H1 (cell line): ENCODE results near the gene YAF2. TPM values are rescaled to one million over a fixed set of nuclear protein-coding genes. Genes with fewer than 3 reads are reported as not detected.

ENCODE experiments used
- CTCF ChIA-PET: fragments of 300-600 bp; sonication (Branson Sonifier 250); formaldehyde crosslinking; loops from one replicate; lab custom pipeline; 2021; ENCODE audit not compliant: partially characterized antibody; lab: Charles Lee
- POLR2A ChIA-PET: fragments of 300-600 bp; sonication (Branson Sonifier 250); formaldehyde crosslinking; loops from one replicate; lab custom pipeline; 2021; ENCODE audit warnings: inconsistent platforms; ENCODE audit not compliant: partially characterized antibody; lab: Charles Lee
- DNase-seq, 2 experiments: peaks; one replicate each; pipeline versions ENCODE4 v3.0.0 to v3.0.0-alpha.2; 2010 to 2022; ENCODE audit warnings: low spot score in 2 of 2, low read depth in 1 of 2, mixed read lengths in 1 of 2
- FAIRE-seq: peaks from 2 replicates; lab custom pipeline; 2011; peaks lifted over from hg19 to GRCh38; lab: Jason Lieb, UNC
- H2AFZ ChIP-seq: 2 replicates; pipeline ENCODE4 v1.8.1; 2012; ENCODE audit warnings: low read length, inconsistent platforms
- H2AK5ac ChIP-seq: 2 replicates; pipeline ENCODE4 v1.6.1; 2013; ENCODE audit warnings: low read depth, low read length
- H2BK120ac ChIP-seq: replicated peaks from 2 replicates; pipeline ENCODE3; 2013; ENCODE audit warnings: low read depth, low read length, inconsistent platforms
- H2BK12ac ChIP-seq: 2 replicates; pipeline ENCODE4 v1.6.1; 2013; ENCODE audit warnings: low read depth, low read length
- H2BK15ac ChIP-seq: 2 replicates; pipeline ENCODE4 v1.6.1; 2013; ENCODE audit warnings: low read length
- H2BK20ac ChIP-seq: 2 replicates; pipeline ENCODE4 v1.6.1; 2013; ENCODE audit warnings: low read length
- H2BK5ac ChIP-seq: 2 replicates; pipeline ENCODE4 v1.6.1; 2013; ENCODE audit warnings: low read depth, low read length
- H3K14ac ChIP-seq: 2 replicates; pipeline ENCODE4 v1.6.1; 2013; ENCODE audit warnings: inconsistent platforms; ENCODE audit not compliant: insufficient read length
- H3K18ac ChIP-seq: 2 replicates; pipeline ENCODE4 v1.6.1; 2013; ENCODE audit warnings: low read length; ENCODE audit errors: extremely low read depth
- H3K23ac ChIP-seq: 2 replicates; pipeline ENCODE4 v1.6.1; 2013; ENCODE audit warnings: inconsistent platforms; ENCODE audit not compliant: insufficient read length
- H3K23me2 ChIP-seq: 2 replicates; pipeline ENCODE4 v1.6.1; 2013; ENCODE audit warnings: low read depth, low read length
- H3K27ac ChIP-seq: 2 replicates; pipeline ENCODE4 v1.6.1; 2011; ENCODE audit warnings: low read depth, low read length, inconsistent platforms
- H3K27me3 ChIP-seq, 4 experiments: replicated peaks in 1 of 4; 1 replicate in 1 of 4; 2 replicates in 3 of 4; pipeline versions ENCODE4 v1.6.1 to v1.8.1; 2011 to 2013; ENCODE audit warnings: low read length in 3 of 4, mild to moderate bottlenecking in 3 of 4, inconsistent platforms in 2 of 4, mixed read lengths in 2 of 4, moderate library complexity in 1 of 4; ENCODE audit not compliant: control insufficient read depth in 3 of 4, insufficient read depth in 3 of 4; ENCODE audit errors: extremely low read depth in 1 of 4
- H3K36me3 ChIP-seq, 4 experiments: 2 replicates each; pipeline versions ENCODE4 v1.6.1 to v1.8.1; 2011 to 2013; ENCODE audit warnings: mild to moderate bottlenecking in 4 of 4, low read length in 3 of 4, moderate library complexity in 2 of 4, control low read depth in 1 of 4, inconsistent platforms in 1 of 4; ENCODE audit not compliant: insufficient read depth in 4 of 4, control insufficient read depth in 2 of 4
- H3K4ac ChIP-seq: replicated peaks from 2 replicates; pipeline ENCODE3; 2013; ENCODE audit warnings: low read length, low read depth, mixed read lengths, inconsistent platforms; ENCODE audit not compliant: insufficient read length
- H3K4me1 ChIP-seq, 4 experiments: replicated peaks in 1 of 4; 1 replicate in 1 of 4; 2 replicates in 3 of 4; pipeline versions ENCODE4 v1.6.1 to v1.8.1; 2011 to 2013; ENCODE audit warnings: low read length in 3 of 4, inconsistent platforms in 2 of 4, mixed read lengths in 1 of 4; ENCODE audit not compliant: insufficient read depth in 4 of 4, control insufficient read depth in 3 of 4
- H3K4me2 ChIP-seq, 2 experiments: 2 replicates each; pipeline versions ENCODE4 v1.6.1 to v1.8.1; 2011 to 2013; ENCODE audit warnings: low read depth in 2 of 2, low read length in 2 of 2, control low read depth in 1 of 2, inconsistent platforms in 1 of 2, mild to moderate bottlenecking in 1 of 2; ENCODE audit not compliant: insufficient read depth in 1 of 2
- H3K4me3 ChIP-seq, 4 experiments: fragments of 200-600, 300-600 bp in 1 of 4; sonication (generic), shearing (Covaris generic), sonication (Bioruptor Twin) in 1 of 4; 2 replicates each; pipeline versions ENCODE4 v1.5.1 to v1.8.1; 2011 to 2016; ENCODE audit warnings: low read length in 4 of 4, low read depth in 3 of 4, control low read depth in 2 of 4, inconsistent platforms in 2 of 4, mild to moderate bottlenecking in 2 of 4, mixed read lengths in 1 of 4, moderate library complexity in 1 of 4; ENCODE audit not compliant: insufficient read depth in 2 of 4; ENCODE audit errors: extremely low read depth in 1 of 4
- H3K56ac ChIP-seq: replicated peaks from 2 replicates; pipeline ENCODE3; 2013; ENCODE audit warnings: low read depth, mild to moderate bottlenecking, mixed read lengths, low read length, inconsistent platforms; ENCODE audit not compliant: insufficient read length
- H3K79me1 ChIP-seq: 2 replicates; pipeline ENCODE4 v1.6.1; 2013; ENCODE audit warnings: low read depth, low read length, control low read depth
- H3K79me2 ChIP-seq, 2 experiments: 2 replicates each; pipeline versions ENCODE4 v1.6.1 to v1.8.1; 2012 to 2013; ENCODE audit warnings: low read length in 2 of 2, mild to moderate bottlenecking in 2 of 2, inconsistent platforms in 1 of 2; ENCODE audit not compliant: insufficient read depth in 2 of 2, control insufficient read depth in 1 of 2
- H3K9ac ChIP-seq, 4 experiments: replicated peaks in 1 of 4; 1 replicate in 1 of 4; 2 replicates in 3 of 4; pipeline versions ENCODE4 v1.6.1 to v1.8.1; 2011 to 2013; ENCODE audit warnings: low read depth in 3 of 4, low read length in 3 of 4, control low read depth in 2 of 4, mild to moderate bottlenecking in 2 of 4, moderate library complexity in 2 of 4, inconsistent platforms in 1 of 4; ENCODE audit errors: extremely low read depth in 1 of 4
- H3K9me3 ChIP-seq, 2 experiments: 2 replicates each; pipeline versions ENCODE4 v1.6.1 to v1.8.1; 2012 to 2013; ENCODE audit warnings: mild to moderate bottlenecking in 2 of 2, moderate library complexity in 2 of 2, control low read depth in 1 of 2, inconsistent platforms in 1 of 2, low read depth in 1 of 2, low read length in 1 of 2, mixed read lengths in 1 of 2; ENCODE audit not compliant: insufficient read depth in 2 of 2
- H4K20me1 ChIP-seq, 2 experiments: replicated peaks in 1 of 2; 2 replicates each; pipeline versions ENCODE3 to v1.8.1; 2011 to 2013; ENCODE audit warnings: inconsistent platforms in 2 of 2, low read length in 2 of 2, mild to moderate bottlenecking in 1 of 2; ENCODE audit not compliant: insufficient read depth in 2 of 2, control insufficient read depth in 1 of 2
- H4K5ac ChIP-seq: 2 replicates; pipeline ENCODE4 v1.6.1; 2013; ENCODE audit warnings: low read length, low read depth, mixed read lengths, inconsistent platforms; ENCODE audit not compliant: insufficient read length
- H4K8ac ChIP-seq: 2 replicates; pipeline ENCODE4 v1.8.0; 2013; ENCODE audit warnings: mild to moderate bottlenecking, moderate library complexity, low read length, inconsistent platforms; ENCODE audit not compliant: insufficient read depth; ENCODE audit errors: extremely low read depth
- H4K91ac ChIP-seq: replicated peaks from 2 replicates; pipeline ENCODE3; 2013; ENCODE audit warnings: low read length, mixed read lengths, inconsistent platforms; ENCODE audit not compliant: insufficient read length
- ATF3 ChIP-seq: IDR thresholded peaks from 2 replicates; pipeline ENCODE4 v1.6.1; 2011; ENCODE audit warnings: low read depth, mild to moderate bottlenecking, low read length; ENCODE audit not compliant: insufficient read depth
- CBX8 ChIP-seq: fragments of 300-800, 300-1000 bp; sonication (generic); IDR thresholded peaks from 2 replicates; pipeline ENCODE4 v1.7.1; 2016; ENCODE audit warnings: low read depth, low read length, borderline replicate concordance
- CHD2 ChIP-seq: IDR thresholded peaks from 2 replicates; pipeline ENCODE4 v1.6.1; 2012; ENCODE audit warnings: low read length, improper control_type of control experiment
- CREB1 ChIP-seq: IDR thresholded peaks from 2 replicates; pipeline ENCODE4 v1.6.1; 2012; ENCODE audit warnings: inconsistent platforms
- EGR1 ChIP-seq: IDR thresholded peaks from 2 replicates; pipeline ENCODE4 v1.6.1; 2011; ENCODE audit warnings: low read depth, low read length, borderline replicate concordance
- EZH2 ChIP-seq: fragments of 200-600 bp; sonication (generic); IDR thresholded peaks from 2 replicates; pipeline ENCODE4 v1.7.1; 2012; ENCODE audit warnings: low read depth, mild to moderate bottlenecking, moderate library complexity, low read length, inconsistent platforms; ENCODE audit not compliant: severe bottlenecking
- HDAC2 ChIP-seq, 2 experiments: fragments of 300-600 bp in 1 of 2; sonication (generic) in 1 of 2; IDR thresholded peaks; 2 replicates each; pipeline ENCODE4 v1.6.1; 2011 to 2012; ENCODE audit warnings: low read depth in 2 of 2, low read length in 2 of 2, mild to moderate bottlenecking in 2 of 2, moderate library complexity in 2 of 2, borderline replicate concordance in 1 of 2, inconsistent platforms in 1 of 2
- RBBP5 ChIP-seq: IDR thresholded peaks from 2 replicates; pipeline ENCODE4 v1.7.1; 2012; ENCODE audit warnings: low read depth, mild to moderate bottlenecking, inconsistent platforms, low read length, moderate library complexity, borderline replicate concordance
- SAP30 ChIP-seq: fragments of 300-600 bp; sonication (generic); IDR thresholded peaks from 2 replicates; pipeline ENCODE4 v1.7.1; 2012; ENCODE audit warnings: low read length, moderate library complexity, mild to moderate bottlenecking, inconsistent platforms; ENCODE audit not compliant: insufficient read depth, insufficient replicate concordance
- SIX5 ChIP-seq: IDR thresholded peaks from 2 replicates; pipeline ENCODE4 v1.6.1; 2011; ENCODE audit warnings: mild to moderate bottlenecking, low read depth, low read length
- SP1 ChIP-seq: IDR thresholded peaks from 2 replicates; pipeline ENCODE4 v1.6.1; 2011; ENCODE audit warnings: low read depth, low read length
- SP4 ChIP-seq: IDR thresholded peaks from 2 replicates; pipeline ENCODE4 v1.6.1; 2012; ENCODE audit warnings: low read length, inconsistent platforms
- SUZ12 ChIP-seq: fragments of 200-600 bp; sonication (generic); IDR thresholded peaks from 2 replicates; pipeline ENCODE4 v1.6.1; 2012; ENCODE audit warnings: mild to moderate bottlenecking, inconsistent platforms, low read length, moderate library complexity, mixed read lengths
- TBP ChIP-seq: IDR thresholded peaks from 2 replicates; pipeline ENCODE4 v1.6.1; 2011; ENCODE audit warnings: low read depth, low read length, improper control_type of control experiment
- YY1 ChIP-seq: IDR thresholded peaks from 2 replicates; pipeline ENCODE4 v1.6.1; 2011; ENCODE audit warnings: low read depth, mild to moderate bottlenecking, low read length
- WGBS, 2 experiments: shearing (Covaris generic) in 1 of 2; methylation state at CpG; one replicate each; pipeline versions ENCODE4 v1.1.6 to v1.1.7; 2013 to 2015; ENCODE audit warnings: low lambda C conversion rate in 2 of 2, mixed read lengths in 2 of 2, inconsistent platforms in 1 of 2, low coverage in 1 of 2, missing lambda C conversion rate in 1 of 2; ENCODE audit not compliant: insufficient replicate concordance in 2 of 2, insufficient coverage in 1 of 2, insufficient read length in 1 of 2; ENCODE audit errors: extremely low coverage in 1 of 2, missing lambda C conversion rate in 1 of 2; 5-methylcytosine and 5-hydroxymethylcytosine counted together
- polyA plus RNA-seq, 7 experiments: library from polyadenylated mRNA; depleted of rRNA in 3 of 7; stranded (reverse) in 5 of 7; unstranded in 2 of 7; fragments of >200 nt in 5 of 7; fragments of 200-250 nt in 2 of 7; gene quantifications; 1 replicate in 5 of 7; 2 replicates in 1 of 7; 4 replicates in 1 of 7; pipeline versions ENCODE4 v1.2.1 to v1.2.3, GENCODE V29; 2011 to 2013; ENCODE audit warnings: missing spikeins in 2 of 7, mixed read lengths in 2 of 7
- total RNA-seq: library from RNA; stranded (reverse); fragmentation: NEBNext Ultra II Directional; extraction: Animal tissue kit (Norgen Biotek cat#: 25700); gene quantifications from 2 replicates; pipeline ENCODE4 v1.2.1, GENCODE V29; 2021

YAF2 gene
- total and polyA plus RNA-seq, 2 of the 8 experiments (the other 6 are each of a cell fraction or from before 2014, with no cell fraction given): 0.50 to 2.2 TPM

DNA sequence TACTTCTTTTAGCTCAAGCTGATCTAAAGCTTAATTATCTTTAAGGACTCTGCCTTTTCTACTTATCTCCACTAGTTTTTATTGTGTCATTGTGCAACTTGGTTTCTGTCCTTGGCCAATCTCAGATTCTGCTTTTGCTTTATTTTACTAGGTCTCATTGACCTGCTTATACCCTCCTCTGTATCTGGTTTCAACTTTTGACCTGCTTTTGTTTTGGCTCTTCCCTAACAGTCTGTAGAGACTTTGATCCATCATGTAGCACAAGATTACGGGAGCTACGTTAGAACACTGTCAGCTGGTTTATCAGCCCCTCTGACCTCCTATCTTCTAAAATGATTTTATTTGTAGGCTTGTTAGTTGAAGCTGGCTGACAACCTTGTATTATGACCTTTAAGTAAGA, 44.2 kb upstream of the YAF2 start:
- peak; percentile 36 for FAIRE-seq
- TF ChIP-seq CBX8 (no peak), EZH2 (no peak), SIX5 (no peak), EGR1 (no peak), YY1 (no peak), CHD2 (no peak), SP1 (no peak), SAP30 (no peak), CREB1 (no peak), TBP (no peak), SUZ12 (no peak), SP4 (no peak), ATF3 (no peak), HDAC2 (IDR thresholded peaks at IDR 0.05; ENCODE audit: borderline replicate concordance in 1 of 2, low read depth in 2 of 2, low read length in 2 of 2) (no peak), RBBP5 (no peak)

More for the DNA sequence above, 44.2 kb upstream of the YAF2 start:
- Histone ChIP-seq H3K79me2 (no peaks in the 10 kb centered on the region), H3K4ac (no peak overlapping the region), H4K91ac (no peak overlapping the region), H3K23ac (no peak overlapping the region), H3K23me2 (no peaks in the 10 kb centered on the region), H2AFZ (no peak overlapping the region), H4K8ac (no peak overlapping the region), H3K14ac (no peak overlapping the region), H2AK5ac (no peak overlapping the region), H2BK15ac (no peak overlapping the region), H4K5ac (no peak overlapping the region), H3K9me3 (no peaks in the 10 kb centered on the region), H3K4me2 (no peak overlapping the region), H2BK12ac (no peak overlapping the region), H3K4me1 (no peaks in the 10 kb centered on the region), H3K27me3 (no peaks in the 10 kb centered on the region), H2BK120ac (no peak overlapping the region), H3K18ac (no peak overlapping the region), H4K20me1 (no peaks in the 10 kb centered on the region), H3K79me1 (no peaks in the 10 kb centered on the region), H2BK20ac (no peak overlapping the region), H3K4me3 (no peak overlapping the region), H3K27ac (no peak overlapping the region), H3K9ac (no peak overlapping the region), H3K36me3 (no peaks in the 10 kb centered on the region), H2BK5ac (no peak overlapping the region), H3K56ac (no peak overlapping the region)
- ChIA-PET POLR2A (no interaction called here), CTCF (interaction anchor here (0.9 kb wide), 2 partner anchors 9 to 25 kb away, joined by 3 read pairs; no protein-coding TSS in a partner anchor)
- DNase-seq: no peak
- WGBS, 2 experiments: 95% methylated on average over 2 of the region's 2 CpGs; no CpG with 5 or more reads in 1 of the 2 experiments
